ENCODE data around the gene CIC.

Gene CIC

DNA sequence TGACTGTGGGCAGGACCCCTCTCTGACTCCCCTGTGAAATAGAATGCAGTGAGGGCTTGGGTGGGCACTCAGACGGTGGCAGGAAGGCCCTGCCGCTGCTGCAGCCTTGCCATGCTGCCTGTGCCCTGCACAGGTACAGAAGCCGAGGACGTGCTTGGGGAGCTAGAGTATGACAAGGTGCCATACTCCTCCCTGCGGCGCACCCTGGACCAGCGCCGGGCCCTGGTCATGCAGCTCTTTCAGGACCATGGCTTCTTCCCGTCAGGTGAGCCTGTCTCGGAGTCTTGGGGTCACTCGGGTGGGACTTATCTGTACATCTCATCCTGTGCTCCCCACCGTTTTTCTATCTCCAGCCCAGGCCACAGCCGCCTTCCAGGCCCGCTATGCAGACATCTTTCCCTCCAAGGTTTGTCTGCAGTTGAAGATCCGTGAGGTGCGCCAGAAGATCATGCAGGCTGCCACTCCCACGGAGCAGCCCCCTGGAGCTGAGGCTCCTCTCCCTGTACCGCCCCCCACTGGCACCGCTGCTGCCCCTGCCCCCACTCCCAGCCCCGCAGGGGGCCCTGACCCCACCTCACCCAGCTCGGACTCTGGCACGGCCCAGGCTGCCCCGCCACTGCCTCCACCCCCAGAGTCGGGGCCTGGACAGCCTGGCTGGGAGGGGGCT lies 25.6 kb downstream of the CIC start:
- Histone ChIP-seq H3K4me3 (ENCODE audit: low read depth in 1 of 2, low read length in 1 of 2) (no peak overlapping the region), H3K9me3 (no peaks in the 10 kb centered on the region), H3K4me1 (ENCODE audit: control insufficient read depth in 1 of 2, insufficient read depth in 1 of 2, low read depth in 1 of 2, low read length in 1 of 2) (no peaks in the 10 kb centered on the region), H3K36me3 (peaks cover 63% of the 10 kb centered on the region), H3K27me3 (no peaks in the 10 kb centered on the region), H3K27ac (no peak overlapping the region)
- TF ChIP-seq, protein P1, sequence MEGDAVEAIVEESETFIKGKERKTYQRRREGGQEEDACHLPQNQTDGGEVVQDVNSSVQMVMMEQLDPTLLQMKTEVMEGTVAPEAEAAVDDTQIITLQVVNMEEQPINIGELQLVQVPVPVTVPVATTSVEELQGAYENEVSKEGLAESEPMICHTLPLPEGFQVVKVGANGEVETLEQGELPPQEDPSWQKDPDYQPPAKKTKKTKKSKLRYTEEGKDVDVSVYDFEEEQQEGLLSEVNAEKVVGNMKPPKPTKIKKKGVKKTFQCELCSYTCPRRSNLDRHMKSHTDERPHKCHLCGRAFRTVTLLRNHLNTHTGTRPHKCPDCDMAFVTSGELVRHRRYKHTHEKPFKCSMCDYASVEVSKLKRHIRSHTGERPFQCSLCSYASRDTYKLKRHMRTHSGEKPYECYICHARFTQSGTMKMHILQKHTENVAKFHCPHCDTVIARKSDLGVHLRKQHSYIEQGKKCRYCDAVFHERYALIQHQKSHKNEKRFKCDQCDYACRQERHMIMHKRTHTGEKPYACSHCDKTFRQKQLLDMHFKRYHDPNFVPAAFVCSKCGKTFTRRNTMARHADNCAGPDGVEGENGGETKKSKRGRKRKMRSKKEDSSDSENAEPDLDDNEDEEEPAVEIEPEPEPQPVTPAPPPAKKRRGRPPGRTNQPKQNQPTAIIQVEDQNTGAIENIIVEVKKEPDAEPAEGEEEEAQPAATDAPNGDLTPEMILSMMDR (IDR thresholded peaks at IDR 0.05) = no peak

DNA sequence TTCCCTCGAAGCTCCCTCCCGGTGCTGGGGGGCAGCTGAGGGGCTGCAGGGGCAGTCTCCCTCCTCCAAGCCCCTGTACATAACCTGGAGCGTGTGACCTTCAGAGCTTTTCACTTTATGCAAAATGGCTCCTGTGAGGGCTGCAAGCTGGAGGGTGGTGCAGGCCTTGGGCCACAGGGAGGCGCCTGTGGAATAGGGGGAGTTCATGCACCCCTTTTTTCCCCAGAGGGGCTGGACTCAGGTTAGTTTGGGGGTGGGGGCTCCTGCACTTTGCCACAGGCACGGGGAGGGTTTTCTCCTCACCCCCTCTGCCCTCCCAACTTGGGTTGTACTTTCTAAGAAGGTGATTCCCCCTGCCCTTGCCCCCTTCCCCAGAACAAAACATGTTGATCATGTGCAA lies 26.3 kb downstream of the CIC start:
- Histone ChIP-seq H3K4me1 (ENCODE audit: control insufficient read depth in 1 of 2, insufficient read depth in 1 of 2, low read depth in 1 of 2, low read length in 1 of 2) (no peaks in the 10 kb centered on the region), H3K9me3 (no peaks in the 10 kb centered on the region), H3K27me3 (no peaks in the 10 kb centered on the region), H3K27ac (no peak overlapping the region), H3K36me3 (peaks cover 55% of the 10 kb centered on the region), H3K4me3 (ENCODE audit: low read depth in 1 of 2, low read length in 1 of 2) (no peak overlapping the region)
- TF ChIP-seq, protein P1 (IDR thresholded peaks at IDR 0.05) = no peak

GRCh38 chr19:42295831-42296525 lies 26.9 kb downstream of the CIC start:
- H3K9me3 ChIP-seq = no peaks in the 10 kb centered on the region
- no peak overlapping the region for H3K4me3 ChIP-seq (ENCODE audit: low read depth in 1 of 2, low read length in 1 of 2)
- peaks cover under 1% of the 10 kb centered on the region for H3K27me3 ChIP-seq
- H3K4me1 ChIP-seq (ENCODE audit: control insufficient read depth in 1 of 2, insufficient read depth in 1 of 2, low read depth in 1 of 2, low read length in 1 of 2) = no peaks in the 10 kb centered on the region
- peaks cover 49% of the 10 kb centered on the region for H3K36me3 ChIP-seq
- H3K27ac ChIP-seq = no peak overlapping the region
- TF ChIP-seq, protein P1 (IDR thresholded peaks at IDR 0.05) = peak; percentile 98

GRCh38 chr19:42297039-42297438 lies 28.0 kb downstream of the CIC start:
- H3K4me3 ChIP-seq (ENCODE audit: low read depth in 1 of 2, low read length in 1 of 2) = no peak overlapping the region
- H3K9me3 ChIP-seq = no peaks in the 10 kb centered on the region
- TF ChIP-seq, protein P1 (IDR thresholded peaks at IDR 0.05) = no peak
- H3K27ac ChIP-seq = no peak overlapping the region
- H3K36me3 ChIP-seq = peaks cover 38% of the 10 kb centered on the region
- H3K4me1 ChIP-seq (ENCODE audit: control insufficient read depth in 1 of 2, insufficient read depth in 1 of 2, low read depth in 1 of 2, low read length in 1 of 2) = peaks cover 4% of the 10 kb centered on the region in 2 experiments
- H3K27me3 ChIP-seq = peaks cover 11% of the 10 kb centered on the region

DNA sequence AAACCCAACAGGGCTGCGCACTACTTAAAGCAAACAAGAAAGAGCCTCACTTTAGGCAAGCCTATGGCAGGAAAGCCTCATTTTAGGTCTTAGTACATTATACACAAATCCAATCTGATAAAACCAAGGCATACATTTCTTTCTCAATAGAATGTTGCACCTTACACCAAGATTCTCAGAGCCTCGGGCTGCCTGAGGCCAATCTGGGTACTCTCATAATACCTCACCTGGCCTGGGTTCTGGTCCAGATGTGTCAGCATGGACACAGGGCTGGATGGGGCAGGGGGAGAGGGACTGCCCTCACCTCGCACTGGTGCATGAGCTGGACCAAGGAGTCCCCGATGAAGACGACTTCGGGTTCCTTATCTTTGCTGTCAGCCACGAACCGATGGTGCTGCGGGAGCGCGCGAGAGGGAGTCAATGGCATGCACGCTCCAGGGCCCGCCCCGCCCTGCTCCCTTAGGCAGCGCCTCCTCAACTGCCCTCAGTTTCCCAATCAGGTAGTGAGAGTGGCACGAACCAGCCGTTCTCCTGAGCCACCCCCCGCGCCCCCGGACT lies 32.7 kb downstream of the CIC start, which contains the start of gene PRR19:
PRR19 (plus strand) TSS at position 487 of the 558 bp plus-strand sequence. CDS start 7,453 bp downstream, outside the sequence.
- TF ChIP-seq, protein P1 (IDR thresholded peaks at IDR 0.05) = no peak
- no peaks in the 10 kb centered on the region for H3K36me3 ChIP-seq
- H3K9me3 ChIP-seq = no peaks in the 10 kb centered on the region
- peaks cover 16% of the 10 kb centered on the region for H3K27me3 ChIP-seq
- peak within 1 kb of the TSS; percentile 64 to 71 for H3K4me3 ChIP-seq (ENCODE audit: low read depth in 1 of 2, low read length in 1 of 2)
- H3K27ac ChIP-seq = peak within 1 kb of the TSS; percentile 52
- peaks cover 12 to 15% of the 10 kb centered on the region in 2 experiments for H3K4me1 ChIP-seq (ENCODE audit: control insufficient read depth in 1 of 2, insufficient read depth in 1 of 2, low read depth in 1 of 2, low read length in 1 of 2)

All from neutrophil (primary cell).